Astrocyte (in vitro differentiated cells and primary cell): Measurements from ENCODE around the gene GPC3.
A peak's percentile ranks its signal among the peaks of the same experiment; 100 is the strongest.

Experiments
- EZH2 ChIP-seq: IDR thresholded peaks from 2 replicates; pipeline ENCODE4 v1.6.1; 2012; ENCODE audit warnings: mild to moderate bottlenecking, low read length, inconsistent platforms; ENCODE audit not compliant: insufficient read depth
- TF ChIP-seq, protein P1 (sequence below): IDR thresholded peaks from 2 replicates; pipeline ENCODE4 v1.5.1; 2011; ENCODE audit warnings: low read depth, mild to moderate bottlenecking, inconsistent platforms, low read length, moderate library complexity; ENCODE audit not compliant: insufficient read depth

GRCh38 chrX:133792198-133792953, 193.0 kb downstream of the GPC3 start:
- TF ChIP-seq, protein P1, sequence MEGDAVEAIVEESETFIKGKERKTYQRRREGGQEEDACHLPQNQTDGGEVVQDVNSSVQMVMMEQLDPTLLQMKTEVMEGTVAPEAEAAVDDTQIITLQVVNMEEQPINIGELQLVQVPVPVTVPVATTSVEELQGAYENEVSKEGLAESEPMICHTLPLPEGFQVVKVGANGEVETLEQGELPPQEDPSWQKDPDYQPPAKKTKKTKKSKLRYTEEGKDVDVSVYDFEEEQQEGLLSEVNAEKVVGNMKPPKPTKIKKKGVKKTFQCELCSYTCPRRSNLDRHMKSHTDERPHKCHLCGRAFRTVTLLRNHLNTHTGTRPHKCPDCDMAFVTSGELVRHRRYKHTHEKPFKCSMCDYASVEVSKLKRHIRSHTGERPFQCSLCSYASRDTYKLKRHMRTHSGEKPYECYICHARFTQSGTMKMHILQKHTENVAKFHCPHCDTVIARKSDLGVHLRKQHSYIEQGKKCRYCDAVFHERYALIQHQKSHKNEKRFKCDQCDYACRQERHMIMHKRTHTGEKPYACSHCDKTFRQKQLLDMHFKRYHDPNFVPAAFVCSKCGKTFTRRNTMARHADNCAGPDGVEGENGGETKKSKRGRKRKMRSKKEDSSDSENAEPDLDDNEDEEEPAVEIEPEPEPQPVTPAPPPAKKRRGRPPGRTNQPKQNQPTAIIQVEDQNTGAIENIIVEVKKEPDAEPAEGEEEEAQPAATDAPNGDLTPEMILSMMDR, result peak; percentile 90
- no peak for TF ChIP-seq EZH2
